GM12878 (cell line): ENCODE results near the gene ADCY5. TPM values are rescaled to one million over a fixed set of nuclear protein-coding genes. Genes with fewer than 3 reads are reported as not detected.

ENCODE experiments used
- ATAC-seq: fragments of 200-7000 bp; cut with Tn5 transposase; 3 replicates; pipeline ENCODE4 v1.9.1; 2020; ENCODE audit warnings: mild to moderate bottlenecking, moderate library complexity
- BruUV-seq: library from RNA; stranded (reverse); fragments of 400-500 nt; replicated peaks from 2 replicates; lab custom pipeline; 2021; lab: Mats Ljungman, UMichigan
- CTCF ChIA-PET: fragments of 300-600 bp; sonication (Branson Sonifier 250); formaldehyde crosslinking; extraction: SDS; loops from one replicate; lab custom pipeline; 2021; ENCODE audit warnings: inconsistent platforms; lab: Yijun Ruan, JAX
- POLR2A ChIA-PET: fragments of 350-600 bp; formaldehyde crosslinking; extraction: SDS; loops from one replicate; lab custom pipeline; 2021; ENCODE audit warnings: inconsistent platforms; lab: Charles Lee
- RAD21 ChIA-PET: fragments of 300-600 bp; sonication (Branson Sonifier 250); formaldehyde crosslinking; loops from one replicate; lab custom pipeline; 2023; ENCODE audit warnings: antibody characterized with exemption; ENCODE audit not compliant: unreplicated experiment; lab: Charles Lee
- SMC1A ChIA-PET: fragments of 300-600 bp; sonication (Branson Sonifier 250); formaldehyde crosslinking; loops from one replicate; lab custom pipeline; 2023; ENCODE audit not compliant: unreplicated experiment, uncharacterized antibody; lab: Charles Lee
- DNase-seq: peaks from one replicate; pipeline ENCODE4 v3.0.0-alpha.2; 2011; ENCODE audit warnings: low read depth, low spot score
- FAIRE-seq: peaks from 3 replicates; lab custom pipeline; 2011; peaks lifted over from hg19 to GRCh38; lab: Jason Lieb, UNC
- H2AFZ ChIP-seq: 2 replicates; pipeline ENCODE4 v1.6.0; 2011; ENCODE audit warnings: low read depth, low read length, control low read depth; ENCODE audit not compliant: control insufficient read depth
- H3K27ac ChIP-seq: 2 replicates; pipeline ENCODE4 v1.5.1; 2011; ENCODE audit warnings: control low read depth; ENCODE audit not compliant: control insufficient read depth, insufficient read depth
- H3K27me3 ChIP-seq, 2 experiments: replicated peaks in 1 of 2; 2 replicates each; pipeline versions ENCODE4 v1.6.0 to v1.6.1; 2011; ENCODE audit warnings: low read length in 1 of 2; ENCODE audit not compliant: control insufficient read depth in 2 of 2, insufficient read depth in 2 of 2
- H3K36me3 ChIP-seq, 2 experiments: 2 replicates each; pipeline ENCODE4 v1.5.1; 2011; ENCODE audit warnings: low read length in 1 of 2; ENCODE audit not compliant: control insufficient read depth in 2 of 2, insufficient read depth in 2 of 2
- H3K4me1 ChIP-seq: 2 replicates; pipeline ENCODE4 v1.6.1; 2011; ENCODE audit warnings: mild to moderate bottlenecking, low read length, moderate library complexity, mixed read lengths; ENCODE audit not compliant: control insufficient read depth, insufficient read depth
- H3K4me2 ChIP-seq: 2 replicates; pipeline ENCODE4 v1.6.0; 2011; ENCODE audit warnings: control low read depth; ENCODE audit not compliant: control insufficient read depth, insufficient read depth
- H3K4me3 ChIP-seq: fragments of 200-600 bp; sonication (generic); 2 replicates; pipeline ENCODE4 v1.5.1; 2016
- H3K79me2 ChIP-seq: 2 replicates; pipeline ENCODE4 v1.6.0; 2011; ENCODE audit warnings: low read length; ENCODE audit not compliant: control insufficient read depth, insufficient read depth
- H3K9ac ChIP-seq: 2 replicates; pipeline ENCODE4 v1.8.0; 2011; ENCODE audit warnings: low read length, control low read depth, mixed read lengths; ENCODE audit not compliant: control insufficient read depth, insufficient read depth
- H3K9me3 ChIP-seq: replicated peaks from 3 replicates; pipeline ENCODE4 v1.5.1; 2011; ENCODE audit warnings: mild to moderate bottlenecking, low read length; ENCODE audit not compliant: control insufficient read depth, insufficient read depth
- H4K20me1 ChIP-seq: 2 replicates; pipeline ENCODE4 v1.6.0; 2011; ENCODE audit not compliant: control insufficient read depth, insufficient read depth
- FOXK2 ChIP-seq: fragments of 450-650 bp; IDR thresholded peaks from 2 replicates; pipeline ENCODE4 v1.6.1; 2017; ENCODE audit warnings: mild to moderate bottlenecking, moderate library complexity
- HDGF ChIP-seq: fragments of 450-650 bp; IDR thresholded peaks from 2 replicates; pipeline ENCODE4 v1.6.1; 2016; ENCODE audit warnings: antibody characterized with exemption
- KLF5 ChIP-seq: fragments of 450-650 bp; IDR thresholded peaks from 2 replicates; pipeline ENCODE4 v1.6.1; 2014; ENCODE audit warnings: mild to moderate bottlenecking; ENCODE audit not compliant: partially characterized antibody
- POLR2A ChIP-seq: IDR thresholded peaks from 2 replicates; pipeline ENCODE4 v1.6.1; 2011; ENCODE audit warnings: low read depth, mild to moderate bottlenecking, low read length
- POLR2AphosphoS5 ChIP-seq: IDR thresholded peaks from 2 replicates; pipeline ENCODE4 v1.6.1; 2011; ENCODE audit warnings: mild to moderate bottlenecking, low read length, inconsistent platforms
- RAD21 ChIP-seq: IDR thresholded peaks from 2 replicates; pipeline ENCODE4 v1.6.1; 2011; ENCODE audit warnings: mild to moderate bottlenecking, low read depth, low read length, moderate library complexity; ENCODE audit not compliant: insufficient read depth
- RAD51 ChIP-seq: fragments of 450-650 bp; IDR thresholded peaks from 2 replicates; pipeline ENCODE4 v1.6.1; 2016; ENCODE audit warnings: moderate library complexity, mild to moderate bottlenecking, inconsistent platforms
- RB1 ChIP-seq: fragments of 450-650 bp; formaldehyde crosslinking; IDR thresholded peaks from 2 replicates; pipeline ENCODE4 v1.6.1; 2017; ENCODE audit warnings: mild to moderate bottlenecking, borderline replicate concordance
- TARDBP ChIP-seq: IDR thresholded peaks from 2 replicates; pipeline ENCODE4 v1.6.1; 2016; ENCODE audit warnings: borderline replicate concordance
- WGBS: methylation state at CpG from one replicate; pipeline ENCODE4 v1.1.6; 2016; ENCODE audit warnings: low lambda C conversion rate; ENCODE audit not compliant: insufficient replicate concordance, insufficient coverage; ENCODE audit errors: missing lambda C conversion rate; 5-methylcytosine and 5-hydroxymethylcytosine counted together
- in situ Hi-C: fragments of 300-500 bp; cut with MboI; formaldehyde crosslinking; loops from 9 replicates; pipeline ENCODE4 v1.14.3; 2018; ENCODE audit warnings: mixed read lengths
- intact Hi-C: fragments of 100-400 bp; cut with micrococcal nuclease; formaldehyde crosslinking; loops from one replicate; pipeline ENCODE4 v1.14.2; 2022; ENCODE audit not compliant: unreplicated experiment
- polyA plus RNA-seq, 11 experiments: library from polyadenylated mRNA; depleted of rRNA in 4 of 11; unstranded in 6 of 11; stranded (reverse) in 5 of 11; fragments of >200 nt; fragmentation: Nextera tagmentation in 4 of 11; fragmentation: Illumina TruSeq in 1 of 11; extraction: Ambion mirVana in 4 of 11; extraction: Trizol in 1 of 11; gene quantifications; 1 replicate in 1 of 11; 2 replicates in 10 of 11; pipeline versions ENCODE4 v1.2.1 to v1.2.3, GENCODE V29; 2011 to 2016; ENCODE audit warnings: inconsistent platforms in 2 of 11, missing spikeins in 2 of 11, low read depth in 1 of 11
- total RNA-seq, 4 experiments: library from RNA; depleted of rRNA in 3 of 4; stranded (reverse); fragments of >200 nt in 3 of 4; fragmentation: Illumina TruSeq in 1 of 4; extraction: Trizol in 1 of 4; gene quantifications; 2 replicates each; pipeline versions ENCODE4 v1.2.1 to v1.2.3, GENCODE V29; 2013 to 2021
- TF ChIP-seq, protein P1 (sequence below): IDR thresholded peaks from 2 replicates; pipeline ENCODE4 v1.6.1; 2011; ENCODE audit warnings: low read depth, low read length, improper control_type of control experiment, borderline replicate concordance
- TF ChIP-seq, protein P2 (sequence below): fragments of 150-350 bp; IDR thresholded peaks from 2 replicates; pipeline ENCODE4 v1.6.1; 2016; ENCODE audit warnings: low read depth, low read length
- TF ChIP-seq, protein P3 (sequence below), 3 experiments: IDR thresholded peaks in 2 of 3; conservative IDR thresholded peaks in 1 of 3; 2 replicates each; pipeline ENCODE4 v1.5.1; 2011; ENCODE audit warnings: low read depth in 3 of 3, low read length in 3 of 3, mild to moderate bottlenecking in 3 of 3, control low read depth in 2 of 3, moderate library complexity in 2 of 3, inconsistent platforms in 1 of 3, mixed read lengths in 1 of 3; ENCODE audit not compliant: control insufficient read depth in 2 of 3, insufficient read depth in 1 of 3; ENCODE audit errors: extremely low read depth in 1 of 3

ADCY5 gene
- total and polyA plus RNA-seq, 10 of the 15 experiments (the other 5 are each of a cell fraction or from before 2014, with no cell fraction given), result under 0.01 to 0.24 (median 0.02) TPM; not detected in 4

DNA sequence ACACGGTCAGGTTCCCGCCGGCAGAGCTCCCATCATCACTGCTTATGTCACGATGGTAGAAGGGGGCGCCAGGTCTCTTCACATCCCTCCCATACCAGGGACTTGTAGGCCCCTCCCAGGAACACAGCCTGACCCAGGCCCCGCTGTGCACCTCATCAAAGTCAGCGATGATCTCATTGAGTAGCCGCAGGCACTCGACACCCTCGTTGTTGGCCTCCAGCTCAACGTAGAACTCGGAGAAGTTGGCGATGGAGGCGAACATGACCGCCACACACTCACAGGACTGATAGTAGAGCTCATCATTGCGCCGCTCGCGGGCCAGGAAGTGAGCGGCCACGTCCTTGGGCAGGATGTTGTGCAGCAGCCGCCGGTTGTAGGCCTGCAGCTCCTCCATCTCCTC lies 157.9 kb downstream of the ADCY5 start:
- H2AFZ ChIP-seq, result no peak overlapping the region
- ChIA-PET CTCF (no interaction called here), RAD21 (no interaction called here), SMC1A (no interaction called here), POLR2A (no interaction called here)
- no peaks in the 10 kb centered on the region for H3K4me1 ChIP-seq
- BruUV-seq, result no TSS peak
- no peaks in the 10 kb centered on the region for H3K79me2 ChIP-seq
- FAIRE-seq (no peak), DNase-seq (no peak), ATAC-seq (no peak)
- no peaks in the 10 kb centered on the region for H4K20me1 ChIP-seq
- 61% methylated on average over 23 of the region's 23 CpGs for WGBS
- no peak for TF ChIP-seq RAD51
- TF ChIP-seq, protein P1, sequence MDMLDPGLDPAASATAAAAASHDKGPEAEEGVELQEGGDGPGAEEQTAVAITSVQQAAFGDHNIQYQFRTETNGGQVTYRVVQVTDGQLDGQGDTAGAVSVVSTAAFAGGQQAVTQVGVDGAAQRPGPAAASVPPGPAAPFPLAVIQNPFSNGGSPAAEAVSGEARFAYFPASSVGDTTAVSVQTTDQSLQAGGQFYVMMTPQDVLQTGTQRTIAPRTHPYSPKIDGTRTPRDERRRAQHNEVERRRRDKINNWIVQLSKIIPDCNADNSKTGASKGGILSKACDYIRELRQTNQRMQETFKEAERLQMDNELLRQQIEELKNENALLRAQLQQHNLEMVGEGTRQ, result no peak
- no peak for TF ChIP-seq TARDBP
- TF ChIP-seq KLF5, result no peak
- H3K27me3 ChIP-seq, result no peaks in the 10 kb centered on the region; a peak in 1 of 4 replicates
- no peaks in the 10 kb centered on the region for H3K36me3 ChIP-seq
- H3K9ac ChIP-seq, result no peak overlapping the region
- H3K4me2 ChIP-seq, result no peak overlapping the region
- H3K4me3 ChIP-seq, result no peak overlapping the region
- no peak overlapping the region for H3K27ac ChIP-seq
- intact Hi-C loops, result no loop called here
- in situ Hi-C loops, result no loop called here
- no peaks in the 10 kb centered on the region for H3K9me3 ChIP-seq

DNA sequence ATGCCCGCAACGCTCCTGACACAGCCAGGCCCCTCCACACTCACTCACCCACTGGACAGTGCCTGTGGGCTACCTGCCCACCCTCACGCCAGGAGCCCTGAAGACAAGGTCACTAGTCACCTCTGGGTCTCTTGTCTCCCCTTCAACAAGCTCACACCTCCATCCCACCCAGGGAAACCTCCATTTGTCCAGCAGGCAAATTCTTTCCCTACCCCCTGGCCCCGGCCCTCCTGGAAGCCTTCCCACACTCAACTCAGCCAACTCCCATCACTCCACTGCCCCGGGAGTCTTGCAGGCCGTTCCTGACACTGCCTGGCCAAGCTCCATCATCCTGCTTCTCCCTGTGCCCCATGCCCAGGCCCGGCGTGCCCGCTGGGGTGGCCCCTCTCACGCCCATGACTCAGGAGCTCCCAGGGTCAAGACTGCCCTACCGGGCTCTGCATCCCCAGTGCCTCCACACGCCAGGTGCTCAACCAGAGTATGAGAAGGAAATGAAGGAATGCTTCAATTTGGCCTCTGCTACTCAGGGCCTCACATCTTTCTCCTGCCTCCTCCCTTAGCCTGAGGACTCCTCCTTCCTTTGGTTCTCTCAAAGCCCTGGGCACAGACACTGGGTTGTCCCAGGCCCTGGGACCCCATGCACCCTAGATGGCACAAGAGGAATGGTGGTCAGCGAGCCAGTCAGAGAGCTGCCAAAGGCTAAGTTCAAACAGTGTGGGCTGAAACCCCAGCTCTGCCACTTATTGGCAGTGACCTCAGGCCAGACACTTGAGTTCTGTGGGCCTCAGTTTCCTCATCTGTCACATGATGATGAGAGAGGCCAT lies 158.6 kb downstream of the ADCY5 start:
- DNase-seq (no peak), FAIRE-seq (no peak), ATAC-seq (no peak)
- in situ Hi-C loops (no loop called here), intact Hi-C loops (no loop called here)
- ChIA-PET RAD21 (no interaction called here), SMC1A (no interaction called here), CTCF (no interaction called here), POLR2A (no interaction called here)
- no peaks in the 10 kb centered on the region for H3K9me3 ChIP-seq
- H3K79me2 ChIP-seq, result no peaks in the 10 kb centered on the region
- H3K27me3 ChIP-seq, result no peaks in the 10 kb centered on the region; a peak in 1 of 4 replicates
- no TSS peak for BruUV-seq
- no peak overlapping the region for H3K9ac ChIP-seq
- H3K36me3 ChIP-seq, result no peaks in the 10 kb centered on the region
- H3K27ac ChIP-seq, result no peak overlapping the region
- 43% methylated on average over 13 of the region's 13 CpGs for WGBS
- H2AFZ ChIP-seq, result no peak overlapping the region
- H3K4me2 ChIP-seq, result no peak overlapping the region
- no peak overlapping the region for H3K4me3 ChIP-seq
- no peaks in the 10 kb centered on the region for H3K4me1 ChIP-seq
- no peaks in the 10 kb centered on the region for H4K20me1 ChIP-seq
- no peak for TF ChIP-seq HDGF
- no peak for TF ChIP-seq RB1
- TF ChIP-seq POLR2A, result no peak
- TF ChIP-seq, protein P2, sequence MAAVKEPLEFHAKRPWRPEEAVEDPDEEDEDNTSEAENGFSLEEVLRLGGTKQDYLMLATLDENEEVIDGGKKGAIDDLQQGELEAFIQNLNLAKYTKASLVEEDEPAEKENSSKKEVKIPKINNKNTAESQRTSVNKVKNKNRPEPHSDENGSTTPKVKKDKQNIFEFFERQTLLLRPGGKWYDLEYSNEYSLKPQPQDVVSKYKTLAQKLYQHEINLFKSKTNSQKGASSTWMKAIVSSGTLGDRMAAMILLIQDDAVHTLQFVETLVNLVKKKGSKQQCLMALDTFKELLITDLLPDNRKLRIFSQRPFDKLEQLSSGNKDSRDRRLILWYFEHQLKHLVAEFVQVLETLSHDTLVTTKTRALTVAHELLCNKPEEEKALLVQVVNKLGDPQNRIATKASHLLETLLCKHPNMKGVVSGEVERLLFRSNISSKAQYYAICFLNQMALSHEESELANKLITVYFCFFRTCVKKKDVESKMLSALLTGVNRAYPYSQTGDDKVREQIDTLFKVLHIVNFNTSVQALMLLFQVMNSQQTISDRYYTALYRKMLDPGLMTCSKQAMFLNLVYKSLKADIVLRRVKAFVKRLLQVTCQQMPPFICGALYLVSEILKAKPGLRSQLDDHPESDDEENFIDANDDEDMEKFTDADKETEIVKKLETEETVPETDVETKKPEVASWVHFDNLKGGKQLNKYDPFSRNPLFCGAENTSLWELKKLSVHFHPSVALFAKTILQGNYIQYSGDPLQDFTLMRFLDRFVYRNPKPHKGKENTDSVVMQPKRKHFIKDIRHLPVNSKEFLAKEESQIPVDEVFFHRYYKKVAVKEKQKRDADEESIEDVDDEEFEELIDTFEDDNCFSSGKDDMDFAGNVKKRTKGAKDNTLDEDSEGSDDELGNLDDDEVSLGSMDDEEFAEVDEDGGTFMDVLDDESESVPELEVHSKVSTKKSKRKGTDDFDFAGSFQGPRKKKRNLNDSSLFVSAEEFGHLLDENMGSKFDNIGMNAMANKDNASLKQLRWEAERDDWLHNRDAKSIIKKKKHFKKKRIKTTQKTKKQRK, result no peak
- TF ChIP-seq RAD21, result no peak
- TF ChIP-seq FOXK2, result no peak
- no peak for TF ChIP-seq POLR2AphosphoS5
- TF ChIP-seq, protein P3, sequence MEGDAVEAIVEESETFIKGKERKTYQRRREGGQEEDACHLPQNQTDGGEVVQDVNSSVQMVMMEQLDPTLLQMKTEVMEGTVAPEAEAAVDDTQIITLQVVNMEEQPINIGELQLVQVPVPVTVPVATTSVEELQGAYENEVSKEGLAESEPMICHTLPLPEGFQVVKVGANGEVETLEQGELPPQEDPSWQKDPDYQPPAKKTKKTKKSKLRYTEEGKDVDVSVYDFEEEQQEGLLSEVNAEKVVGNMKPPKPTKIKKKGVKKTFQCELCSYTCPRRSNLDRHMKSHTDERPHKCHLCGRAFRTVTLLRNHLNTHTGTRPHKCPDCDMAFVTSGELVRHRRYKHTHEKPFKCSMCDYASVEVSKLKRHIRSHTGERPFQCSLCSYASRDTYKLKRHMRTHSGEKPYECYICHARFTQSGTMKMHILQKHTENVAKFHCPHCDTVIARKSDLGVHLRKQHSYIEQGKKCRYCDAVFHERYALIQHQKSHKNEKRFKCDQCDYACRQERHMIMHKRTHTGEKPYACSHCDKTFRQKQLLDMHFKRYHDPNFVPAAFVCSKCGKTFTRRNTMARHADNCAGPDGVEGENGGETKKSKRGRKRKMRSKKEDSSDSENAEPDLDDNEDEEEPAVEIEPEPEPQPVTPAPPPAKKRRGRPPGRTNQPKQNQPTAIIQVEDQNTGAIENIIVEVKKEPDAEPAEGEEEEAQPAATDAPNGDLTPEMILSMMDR (IDR thresholded peaks at IDR 0.05 in 2 of 3, conservative IDR thresholded peaks at IDR 0.05 in 1 of 3; ENCODE audit: control insufficient read depth in 2 of 3, extremely low read depth in 1 of 3, insufficient read depth in 1 of 3, low read depth in 3 of 3, low read length in 3 of 3), result no peak
